NCI-H2196 treated with DMSO at 0.1 percent for 48 hours (cell line): Measurements from ENCODE around the gene EIF4A2.
"Not testable (repeated sequence)": the region's sequence is repeated elsewhere in the genome, so short reads cannot be mapped to it uniquely, and the experiment has no call there.

Source experiments
- DNase-seq: peaks from one replicate; lab custom pipeline; 2025; ENCODE audit not compliant: unreplicated experiment; lab: John Stamatoyannopoulos, UW

EIF4A2 gene

GRCh38 chr3:186784820-186785494, 1.6 kb downstream of the EIF4A2 start:
- no peak for DNase-seq

- DNase-seq: no peak
Observed at GRCh38 chr3:186785495-186786018, 2.2 kb downstream of the EIF4A2 start.

GRCh38 chr3:186786922-186787321, 3.5 kb downstream of the EIF4A2 start:
- DNase-seq: no peak

- DNase-seq: no peak
Observed at GRCh38 chr3:186787642-186788481, 4.5 kb downstream of the EIF4A2 start.

GRCh38 chr3:186788482-186789370, 5.3 kb downstream of the EIF4A2 start:
- no peak for DNase-seq

GRCh38 chr3:186789554-186790260, 6.3 kb downstream of the EIF4A2 start:
- no peak for DNase-seq

- no peak for DNase-seq
Observed at GRCh38 chr3:186790261-186790981, 7.0 kb downstream of the EIF4A2 start.

GRCh38 chr3:186798239-186798874, 15.0 kb downstream of the EIF4A2 start:
- no peak for DNase-seq

- DNase-seq: no peak
Observed at GRCh38 chr3:186800285-186800684, 16.9 kb downstream of the EIF4A2 start.

GRCh38 chr3:186802701-186803100, 19.3 kb downstream of the EIF4A2 start:
- no peak for DNase-seq

- not testable (repeated sequence) for DNase-seq
Observed at GRCh38 chr3:186803447-186803846, 20.1 kb downstream of the EIF4A2 start.

GRCh38 chr3:186806089-186807055, 23.0 kb downstream of the EIF4A2 start, which contains the start of gene RFC4:
Gene RFC4, minus strand, starts transcription at chr3:186806482. Its CDS starts 1,769 bp downstream, at chr3:186804713.
- peak; percentile 91 for DNase-seq

- DNase-seq: no peak
Observed at GRCh38 chr3:186807231-186807630, 23.9 kb downstream of the EIF4A2 start.

GRCh38 chr3:186810336-186810996, 27.1 kb downstream of the EIF4A2 start:
- no peak for DNase-seq

GRCh38 chr3:186811313-186811712, 27.9 kb downstream of the EIF4A2 start:
- not testable (repeated sequence) for DNase-seq

GRCh38 chr3:186814100-186814499, 30.7 kb downstream of the EIF4A2 start:
- no peak for DNase-seq

GRCh38 chr3:186815435-186815834, 32.1 kb downstream of the EIF4A2 start:
- no peak for DNase-seq

GRCh38 chr3:186818516-186818915, 35.1 kb downstream of the EIF4A2 start:
- no peak for DNase-seq
